ENCODE measurements around the gene KRT72. TPM values are rescaled to one million over a fixed set of nuclear protein-coding genes. Genes with fewer than 3 reads are reported as not detected.
A peak's percentile ranks its signal among the peaks of the same experiment; 100 is the strongest.

The KRT72 gene
- total and polyA plus RNA-seq, 4 donors = 0.14 to 0.17 (median 0.14) TPM; not detected in 1

DNA sequence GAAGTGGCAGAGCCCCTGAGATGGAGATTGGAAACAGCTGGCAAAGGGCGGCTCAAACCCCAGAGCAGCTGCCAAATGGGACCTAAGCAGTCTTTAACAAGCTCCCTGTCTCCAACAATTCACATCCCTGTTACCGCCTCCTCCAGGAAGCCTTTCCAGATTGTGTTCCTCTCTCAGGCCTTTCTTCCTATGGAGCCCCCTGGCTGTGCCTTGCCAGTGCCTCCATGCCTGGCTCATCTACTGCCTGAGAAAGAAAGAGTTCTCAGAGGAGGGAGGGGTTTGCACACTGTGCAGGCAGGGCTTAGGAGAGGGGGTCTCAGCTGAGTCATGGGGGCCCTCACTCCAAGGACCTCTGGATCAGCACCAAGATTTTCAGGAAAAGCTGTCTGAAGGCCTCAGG lies 18.8 kb downstream of the KRT72 start:
- H3K9me3 ChIP-seq (ENCODE audit: control insufficient read depth in 4 of 4, insufficient read depth in 3 of 4, low read length in 3 of 4) = peaks cover 0 to 1% (median 0%) of the 10 kb centered on the region in 4 donors
- WGBS, 2 donors = 49 to 73% methylated on average over 2 of the region's 2 CpGs
- ATAC-seq (ENCODE audit: insufficient read depth, low FRiP score) = no peak
- no peak for DNase-seq
- TF ChIP-seq, protein P1, sequence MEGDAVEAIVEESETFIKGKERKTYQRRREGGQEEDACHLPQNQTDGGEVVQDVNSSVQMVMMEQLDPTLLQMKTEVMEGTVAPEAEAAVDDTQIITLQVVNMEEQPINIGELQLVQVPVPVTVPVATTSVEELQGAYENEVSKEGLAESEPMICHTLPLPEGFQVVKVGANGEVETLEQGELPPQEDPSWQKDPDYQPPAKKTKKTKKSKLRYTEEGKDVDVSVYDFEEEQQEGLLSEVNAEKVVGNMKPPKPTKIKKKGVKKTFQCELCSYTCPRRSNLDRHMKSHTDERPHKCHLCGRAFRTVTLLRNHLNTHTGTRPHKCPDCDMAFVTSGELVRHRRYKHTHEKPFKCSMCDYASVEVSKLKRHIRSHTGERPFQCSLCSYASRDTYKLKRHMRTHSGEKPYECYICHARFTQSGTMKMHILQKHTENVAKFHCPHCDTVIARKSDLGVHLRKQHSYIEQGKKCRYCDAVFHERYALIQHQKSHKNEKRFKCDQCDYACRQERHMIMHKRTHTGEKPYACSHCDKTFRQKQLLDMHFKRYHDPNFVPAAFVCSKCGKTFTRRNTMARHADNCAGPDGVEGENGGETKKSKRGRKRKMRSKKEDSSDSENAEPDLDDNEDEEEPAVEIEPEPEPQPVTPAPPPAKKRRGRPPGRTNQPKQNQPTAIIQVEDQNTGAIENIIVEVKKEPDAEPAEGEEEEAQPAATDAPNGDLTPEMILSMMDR (IDR thresholded peaks at IDR 0.05; ENCODE audit: control extremely low read depth, extremely low read depth) = no peak
- no peak overlapping the region for H3K27ac ChIP-seq (ENCODE audit: low read depth in 1 of 2, low read length in 1 of 2)
- no peak overlapping the region for H3K9ac ChIP-seq (ENCODE audit: insufficient read depth in 1 of 2, low read length in 2 of 2)
- H3K4me1 ChIP-seq (ENCODE audit: control insufficient read depth in 5 of 5, insufficient read depth in 5 of 5, low read length in 5 of 5) = no peaks in the 10 kb centered on the region
- H3K4me3 ChIP-seq = no peak overlapping the region
- peaks cover 0 to 7% (median 0%) of the 10 kb centered on the region in 3 donors for H3K27me3 ChIP-seq (ENCODE audit: control insufficient read depth in 3 of 3, insufficient read depth in 3 of 3, low read length in 2 of 3)
- no peaks in the 10 kb centered on the region for H3K36me3 ChIP-seq (ENCODE audit: control insufficient read depth in 4 of 4, insufficient read depth in 4 of 4, low read length in 4 of 4)

GRCh38 chr12:52581481-52581880 lies 19.8 kb downstream of the KRT72 start:
- TF ChIP-seq, protein P1 (IDR thresholded peaks at IDR 0.05; ENCODE audit: control extremely low read depth, extremely low read depth) = no peak
- H3K27me3 ChIP-seq (ENCODE audit: control insufficient read depth in 3 of 3, insufficient read depth in 3 of 3, low read length in 2 of 3) = peaks cover 0 to 2% (median 0%) of the 10 kb centered on the region in 3 donors
- peaks cover 0 to 1% (median 0%) of the 10 kb centered on the region in 4 donors for H3K9me3 ChIP-seq (ENCODE audit: control insufficient read depth in 4 of 4, insufficient read depth in 3 of 4, low read length in 3 of 4)
- H3K9ac ChIP-seq (ENCODE audit: insufficient read depth in 1 of 2, low read length in 2 of 2) = no peak overlapping the region
- no peak overlapping the region for H3K27ac ChIP-seq (ENCODE audit: low read depth in 1 of 2, low read length in 1 of 2)
- DNase-seq (no peak), ATAC-seq (ENCODE audit: insufficient read depth, low FRiP score) (no peak)
- no peaks in the 10 kb centered on the region for H3K4me1 ChIP-seq (ENCODE audit: control insufficient read depth in 5 of 5, insufficient read depth in 5 of 5, low read length in 5 of 5)
- H3K4me3 ChIP-seq = no peak overlapping the region
- 65 to 77% methylated on average over 6 of the region's 6 CpGs for WGBS, 2 donors
- no peaks in the 10 kb centered on the region for H3K36me3 ChIP-seq (ENCODE audit: control insufficient read depth in 4 of 4, insufficient read depth in 4 of 4, low read length in 4 of 4)

GRCh38 chr12:52581066-52581465 lies 20.2 kb downstream of the KRT72 start:
- no peak overlapping the region for H3K4me3 ChIP-seq
- no peak overlapping the region for H3K9ac ChIP-seq (ENCODE audit: insufficient read depth in 1 of 2, low read length in 2 of 2)
- no peak for ATAC-seq (ENCODE audit: insufficient read depth, low FRiP score)
- DNase-seq = peak in 1 of 3 donors; percentile 4
- TF ChIP-seq, protein P1 (IDR thresholded peaks at IDR 0.05; ENCODE audit: control extremely low read depth, extremely low read depth) = no peak
- no peaks in the 10 kb centered on the region for H3K36me3 ChIP-seq (ENCODE audit: control insufficient read depth in 4 of 4, insufficient read depth in 4 of 4, low read length in 4 of 4)
- no peaks in the 10 kb centered on the region for H3K4me1 ChIP-seq (ENCODE audit: control insufficient read depth in 5 of 5, insufficient read depth in 5 of 5, low read length in 5 of 5)
- H3K9me3 ChIP-seq (ENCODE audit: control insufficient read depth in 4 of 4, insufficient read depth in 3 of 4, low read length in 3 of 4) = peaks cover 0 to 1% (median 0%) of the 10 kb centered on the region in 4 donors
- 79 to 85% methylated on average over 7 of the region's 7 CpGs for WGBS, 2 donors
- H3K27me3 ChIP-seq (ENCODE audit: control insufficient read depth in 3 of 3, insufficient read depth in 3 of 3, low read length in 2 of 3) = no peaks in the 10 kb centered on the region
- H3K27ac ChIP-seq (ENCODE audit: low read depth in 1 of 2, low read length in 1 of 2) = no peak overlapping the region

DNA sequence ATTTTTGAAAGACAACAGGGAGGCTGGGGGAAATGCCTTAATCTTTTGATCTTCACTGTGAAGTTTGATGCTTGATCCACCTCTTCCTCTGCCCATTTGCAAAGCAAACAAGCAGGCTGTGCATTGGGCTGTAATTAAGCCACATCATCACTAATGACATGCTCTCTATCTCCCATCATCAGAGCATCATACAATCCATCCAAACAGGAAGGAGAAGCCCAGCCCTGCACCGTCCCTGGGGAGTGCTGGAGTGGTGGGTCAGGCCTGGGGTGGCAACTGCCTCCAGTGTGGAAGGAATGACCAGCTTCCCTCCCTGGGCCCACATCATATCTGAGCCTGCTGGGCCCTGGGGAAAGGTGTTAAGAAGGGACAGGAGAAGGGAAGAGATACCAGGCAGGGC lies 20.8 kb downstream of the KRT72 start:
- TF ChIP-seq, protein P1 (IDR thresholded peaks at IDR 0.05; ENCODE audit: control extremely low read depth, extremely low read depth) = no peak
- Histone ChIP-seq H3K9ac (ENCODE audit: insufficient read depth in 1 of 2, low read length in 2 of 2) (no peak overlapping the region), H3K27me3 (ENCODE audit: control insufficient read depth in 3 of 3, insufficient read depth in 3 of 3, low read length in 2 of 3) (no peaks in the 10 kb centered on the region), H3K27ac (ENCODE audit: low read depth in 1 of 2, low read length in 1 of 2) (no peak overlapping the region), H3K4me1 (ENCODE audit: control insufficient read depth in 5 of 5, insufficient read depth in 5 of 5, low read length in 5 of 5) (no peaks in the 10 kb centered on the region), H3K4me3 (no peak overlapping the region), H3K36me3 (ENCODE audit: control insufficient read depth in 4 of 4, insufficient read depth in 4 of 4, low read length in 4 of 4) (no peaks in the 10 kb centered on the region), H3K9me3 (ENCODE audit: control insufficient read depth in 4 of 4, insufficient read depth in 3 of 4, low read length in 3 of 4) (no peaks in the 10 kb centered on the region)
- DNase-seq = peak in 1 of 3 donors; percentile 1
- ATAC-seq (ENCODE audit: insufficient read depth, low FRiP score) = no peak
- 62 to 68% methylated on average over 1 of the region's 1 CpG for WGBS, 2 donors

All from lung (tissue), 12 donors.